Measurements from ENCODE around the gene SPACA9.

SPACA9 gene
- 0.32 to 1.7 (median 0.39) reads per million in 3 experiments for total RNA-seq

DNA sequence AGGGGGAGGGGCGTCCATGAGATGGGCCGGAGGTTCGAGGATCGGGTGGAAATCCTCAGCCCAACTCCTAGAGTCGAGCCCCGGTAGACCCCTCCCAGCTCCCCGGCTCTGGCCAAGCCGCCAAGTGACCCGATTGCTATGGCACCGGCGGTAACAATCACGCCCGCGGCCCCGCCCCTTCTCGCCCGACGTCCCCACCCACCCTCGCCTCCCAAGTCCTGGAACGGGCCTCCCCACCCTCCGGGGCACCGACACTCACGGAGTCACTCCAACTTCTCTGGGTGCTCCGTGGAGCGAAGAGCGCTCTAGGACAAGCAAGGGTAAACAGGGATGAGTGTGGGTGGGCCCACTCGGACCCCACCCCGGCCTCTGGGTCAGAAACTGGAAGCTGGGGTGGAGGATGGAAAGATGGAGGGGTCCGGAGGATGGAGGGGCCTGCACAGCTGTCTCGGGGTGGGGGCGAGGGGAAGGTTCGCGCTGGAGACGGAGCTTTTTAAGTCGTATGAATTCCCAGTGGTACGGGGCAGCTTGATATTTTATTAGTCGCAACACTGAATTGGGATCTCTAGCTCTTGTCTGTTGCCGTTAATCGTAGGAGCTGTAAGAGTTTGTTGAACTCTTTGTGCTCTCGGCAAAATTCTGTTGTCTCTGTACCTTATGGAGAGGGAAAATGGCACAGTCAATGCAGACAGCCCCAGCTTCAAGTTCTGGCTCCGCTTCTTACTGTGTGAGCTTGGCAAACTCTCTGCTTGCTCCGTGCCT, at the start of gene SPACA9:
SPACA9 (plus strand) TSS at position 204 of the 762 bp plus-strand sequence. CDS start 5,050 bp downstream, outside the sequence.
- DNase-seq = no peak

DNA sequence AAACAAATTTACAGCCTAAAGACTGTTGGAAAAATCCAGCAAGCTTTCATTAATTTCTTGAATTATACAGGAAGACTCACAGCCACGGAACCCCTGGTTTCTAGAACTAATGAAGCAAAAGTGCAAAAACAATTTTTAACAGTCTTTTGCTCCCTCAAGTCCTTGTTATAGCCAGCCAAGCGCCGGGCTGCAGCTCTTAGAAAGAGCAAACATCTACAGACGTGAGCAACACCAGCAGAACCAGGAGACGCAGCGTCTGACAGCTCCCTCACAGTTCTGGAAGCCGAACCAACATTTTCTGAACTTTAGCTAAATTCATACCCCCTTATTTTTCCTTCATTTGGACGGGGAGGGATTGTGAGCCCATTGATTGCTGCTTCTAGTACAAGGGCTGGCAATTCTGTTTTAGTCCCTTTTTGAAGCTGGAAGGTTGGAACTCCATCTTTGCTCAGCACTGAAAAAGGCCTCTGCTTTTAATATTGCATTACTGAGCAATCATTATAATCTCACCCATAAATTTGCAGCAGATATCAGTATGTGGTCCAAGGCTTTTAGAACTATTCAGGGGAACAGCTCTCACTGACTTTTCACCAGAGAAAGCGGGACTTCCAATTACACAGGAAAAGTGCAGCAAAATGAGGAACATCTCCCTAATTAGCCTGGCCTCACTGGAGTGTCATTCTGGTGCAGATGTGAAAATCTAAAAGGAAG, 46.4 kb upstream of the SPACA9 start:
- no peak for DNase-seq

DNA sequence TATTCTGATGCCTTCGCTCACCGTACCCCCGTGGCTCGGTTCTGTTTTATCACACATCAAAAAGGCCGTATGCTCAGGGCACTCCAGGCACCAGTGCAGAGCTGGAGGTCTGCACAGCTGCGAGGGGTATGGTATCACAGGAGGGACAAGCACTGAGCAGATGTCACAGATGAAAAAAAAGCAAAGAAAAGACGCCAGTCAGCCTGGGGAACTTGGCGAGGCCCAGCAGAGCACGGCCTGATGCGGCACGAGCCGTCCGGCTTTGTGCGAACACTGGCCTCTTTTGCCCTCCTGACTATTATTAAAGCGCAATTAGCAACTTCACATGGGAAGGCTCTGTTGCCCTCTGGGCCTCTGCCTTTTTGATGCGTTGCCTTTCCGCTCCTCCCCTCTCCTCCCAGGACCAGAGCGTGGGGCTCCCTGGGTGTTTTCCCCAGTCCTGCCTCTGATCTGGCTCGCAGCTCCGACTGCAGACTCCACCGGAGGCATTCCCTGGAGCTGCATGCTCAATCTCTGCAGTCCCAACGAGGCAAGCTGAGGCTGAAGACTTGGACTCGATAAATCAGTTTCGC, 45.1 kb upstream of the SPACA9 start:
- no peak for DNase-seq

DNA sequence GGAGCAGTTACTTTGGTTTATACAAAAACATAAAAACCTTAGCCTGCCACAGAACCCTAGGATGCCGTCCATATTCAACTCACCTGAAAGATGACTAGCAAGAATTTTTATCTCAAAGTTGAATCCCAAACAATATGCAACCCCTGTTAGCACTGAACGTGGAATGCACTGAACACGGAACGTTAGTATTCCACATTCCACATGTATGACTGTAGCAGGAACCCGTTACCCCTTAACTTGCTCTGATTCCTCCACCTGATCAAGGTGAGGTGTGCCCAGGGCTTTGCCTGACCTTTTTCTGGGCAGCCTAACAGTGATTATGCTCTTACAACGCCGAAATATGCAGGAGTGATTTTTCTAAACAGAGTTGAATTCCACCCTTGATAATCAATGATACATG, 44.4 kb upstream of the SPACA9 start:
- no peak for DNase-seq

DNA sequence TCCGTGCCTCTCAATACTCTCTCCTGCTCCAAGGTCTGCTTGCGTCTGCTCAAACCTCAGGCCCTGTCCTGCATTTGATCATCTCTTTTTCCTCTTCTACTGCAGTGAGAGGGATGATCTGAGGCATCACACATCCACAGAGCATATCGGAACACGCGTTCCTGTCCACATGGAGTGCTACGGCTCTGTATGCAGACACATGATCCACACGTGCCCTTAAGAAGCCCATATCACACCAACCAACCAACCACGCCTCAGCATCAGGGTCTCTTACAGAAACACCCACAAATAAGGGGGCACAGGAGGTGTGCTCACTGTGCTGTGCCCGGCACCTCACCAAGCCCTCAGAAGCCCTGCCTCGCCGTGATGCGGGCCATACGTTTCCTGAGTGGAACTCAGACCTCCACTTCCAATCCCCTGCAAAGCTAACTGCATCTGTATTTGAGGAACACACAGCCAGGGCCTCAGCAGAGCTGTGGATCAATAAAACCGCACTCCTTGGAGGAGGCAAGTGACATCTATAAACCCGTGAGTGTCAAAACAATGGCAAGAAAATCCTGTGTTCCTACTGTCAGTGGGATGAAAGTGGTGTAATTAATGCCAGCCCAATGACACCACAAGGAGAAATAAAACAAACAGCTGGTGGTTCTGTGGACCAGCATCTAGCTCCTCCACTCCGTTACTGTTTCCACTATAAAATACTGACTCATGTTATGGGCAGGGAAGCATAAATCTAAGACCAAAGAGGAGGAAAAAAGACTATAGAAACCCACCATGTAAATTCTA, 41.0 kb upstream of the SPACA9 start:
- no peak for DNase-seq

DNA sequence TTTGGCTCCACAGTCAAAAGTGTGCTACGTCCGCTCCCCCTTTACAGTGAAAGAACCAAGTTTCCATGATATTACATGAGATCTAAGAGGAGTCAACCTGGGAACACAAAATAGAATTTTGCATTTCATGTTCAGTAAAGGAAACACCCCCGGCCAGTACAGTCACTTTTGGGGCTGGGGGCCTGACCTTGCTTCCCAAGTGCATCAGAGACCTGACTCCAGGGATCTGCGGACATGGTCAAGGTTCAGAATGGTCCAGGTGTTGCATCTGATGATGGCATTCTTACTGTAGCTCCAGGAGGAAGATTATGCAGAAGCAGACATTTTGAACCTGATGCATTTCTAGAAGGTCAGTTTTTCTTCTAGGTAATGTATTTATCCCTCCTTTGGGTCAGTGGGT, 40.4 kb upstream of the SPACA9 start:
- DNase-seq = no peak

DNA sequence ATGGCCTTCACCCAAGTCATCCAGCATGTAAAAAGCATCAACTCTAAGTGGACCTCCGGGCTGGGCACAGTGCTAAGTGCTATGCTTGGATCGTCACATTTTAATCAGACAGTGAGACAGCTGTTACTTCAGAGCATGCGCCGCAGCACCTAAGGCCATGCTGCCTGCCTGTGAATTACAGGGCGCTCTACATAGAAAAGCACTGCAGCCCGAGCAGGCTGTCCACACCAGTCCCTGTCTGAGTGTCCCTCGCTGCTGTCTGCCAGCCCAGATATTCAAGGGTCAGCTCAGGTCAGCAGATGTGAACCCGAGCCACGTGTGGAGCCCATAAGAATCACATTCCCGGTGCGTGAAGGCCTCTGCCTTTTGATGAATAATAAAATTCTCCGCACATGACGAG, 37.7 kb upstream of the SPACA9 start:
- DNase-seq = no peak

DNA sequence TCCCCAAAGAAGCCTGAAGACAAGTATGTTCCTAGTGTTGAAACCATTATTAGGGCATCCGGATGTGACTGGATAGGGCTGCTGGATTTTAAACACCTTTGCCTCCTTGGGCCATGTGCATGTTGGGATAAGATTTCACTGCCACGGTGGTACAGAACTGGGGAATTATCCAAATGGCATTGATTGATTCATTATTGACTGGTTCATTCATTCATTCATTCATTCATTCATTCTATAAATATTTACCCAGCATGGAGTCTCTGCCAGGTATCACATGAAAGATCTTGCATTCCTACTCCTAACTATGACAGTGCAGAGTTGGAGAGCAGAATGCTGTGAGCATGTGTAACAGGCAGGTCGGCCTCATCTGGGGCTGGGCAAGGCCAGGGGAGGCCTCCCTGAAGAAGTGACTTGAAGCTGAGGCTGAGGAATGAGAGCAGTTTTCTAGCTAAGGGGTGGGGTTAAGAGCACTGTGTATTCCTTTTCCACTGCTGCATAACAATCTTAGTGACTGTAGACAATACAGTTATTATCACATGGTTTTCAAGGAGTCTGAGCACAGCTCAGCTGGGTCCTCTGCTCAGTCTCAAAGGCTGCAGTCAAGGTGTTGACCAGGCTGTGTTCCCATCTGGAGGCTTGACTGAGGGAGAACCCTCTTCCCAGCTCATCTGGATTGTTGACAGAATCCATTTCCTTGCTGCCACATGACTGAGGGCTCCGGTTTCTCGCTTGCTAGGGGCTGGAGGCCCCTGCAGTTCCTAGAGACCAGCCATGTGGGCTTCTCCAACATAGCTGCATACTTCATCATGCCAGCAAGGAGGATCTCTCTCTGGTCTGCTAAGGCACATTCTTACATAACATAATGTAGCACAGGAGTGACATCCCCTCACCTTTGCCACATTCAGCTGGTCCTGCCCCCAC, 36.3 kb upstream of the SPACA9 start:
- no peak for DNase-seq

- DNase-seq = no peak
Observed at GRCh38 chr9:132846109-132846917, 32.4 kb upstream of the SPACA9 start.

GRCh38 chr9:132846918-132847515, 31.7 kb upstream of the SPACA9 start:
- no peak for DNase-seq

DNA sequence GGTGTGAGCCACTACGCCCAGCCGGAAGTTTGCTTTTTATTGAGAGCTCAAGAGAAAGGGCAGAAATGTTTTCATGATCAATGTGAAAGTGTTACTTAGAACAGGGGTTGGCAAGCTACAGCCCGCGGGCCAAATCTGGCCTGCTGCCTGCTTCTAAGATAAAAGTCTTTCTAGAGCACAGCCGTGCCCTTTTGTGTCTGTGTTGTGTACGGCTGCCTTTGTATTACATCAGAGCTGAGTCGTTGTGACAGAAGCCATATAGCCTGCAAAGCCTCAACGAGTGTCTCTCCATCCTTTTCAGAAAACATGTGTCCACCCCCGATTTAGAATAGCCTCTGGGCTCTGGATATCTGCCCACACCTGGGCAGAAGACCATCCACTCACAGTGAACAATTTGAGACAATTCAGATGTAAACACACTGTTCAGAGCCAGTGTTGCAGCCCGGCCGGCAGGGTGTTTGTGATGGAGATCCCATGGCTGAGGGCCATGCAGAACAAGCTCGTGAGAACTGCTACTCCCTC, 29.5 kb upstream of the SPACA9 start:
- DNase-seq = no peak

DNA sequence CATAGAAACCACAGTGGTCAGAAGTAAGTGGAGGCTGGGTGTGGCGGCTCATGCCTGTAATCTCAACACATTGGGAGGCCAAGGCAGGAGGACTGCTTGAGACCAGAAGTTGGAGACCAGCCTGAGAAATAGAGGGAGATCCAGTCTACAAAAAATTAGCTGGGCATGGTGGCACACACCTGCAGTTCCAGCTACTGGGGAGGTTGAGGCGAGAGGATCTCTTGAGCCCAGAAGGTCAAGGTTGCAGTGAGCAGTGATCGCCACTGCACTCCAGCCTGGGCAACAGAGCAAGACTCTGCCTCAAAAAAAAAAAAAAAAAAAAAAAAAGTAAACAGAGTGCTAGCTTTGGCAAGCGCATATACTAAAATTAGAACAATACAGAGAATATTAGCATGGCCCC, 25.2 kb upstream of the SPACA9 start:
- no peak for DNase-seq

GRCh38 chr9:132854832-132855231, 23.9 kb upstream of the SPACA9 start:
- no peak for DNase-seq

GRCh38 chr9:132855904-132856303, 22.8 kb upstream of the SPACA9 start:
- DNase-seq = no peak

- DNase-seq = no peak
Observed at GRCh38 chr9:132857031-132857430, 21.7 kb upstream of the SPACA9 start.

DNA sequence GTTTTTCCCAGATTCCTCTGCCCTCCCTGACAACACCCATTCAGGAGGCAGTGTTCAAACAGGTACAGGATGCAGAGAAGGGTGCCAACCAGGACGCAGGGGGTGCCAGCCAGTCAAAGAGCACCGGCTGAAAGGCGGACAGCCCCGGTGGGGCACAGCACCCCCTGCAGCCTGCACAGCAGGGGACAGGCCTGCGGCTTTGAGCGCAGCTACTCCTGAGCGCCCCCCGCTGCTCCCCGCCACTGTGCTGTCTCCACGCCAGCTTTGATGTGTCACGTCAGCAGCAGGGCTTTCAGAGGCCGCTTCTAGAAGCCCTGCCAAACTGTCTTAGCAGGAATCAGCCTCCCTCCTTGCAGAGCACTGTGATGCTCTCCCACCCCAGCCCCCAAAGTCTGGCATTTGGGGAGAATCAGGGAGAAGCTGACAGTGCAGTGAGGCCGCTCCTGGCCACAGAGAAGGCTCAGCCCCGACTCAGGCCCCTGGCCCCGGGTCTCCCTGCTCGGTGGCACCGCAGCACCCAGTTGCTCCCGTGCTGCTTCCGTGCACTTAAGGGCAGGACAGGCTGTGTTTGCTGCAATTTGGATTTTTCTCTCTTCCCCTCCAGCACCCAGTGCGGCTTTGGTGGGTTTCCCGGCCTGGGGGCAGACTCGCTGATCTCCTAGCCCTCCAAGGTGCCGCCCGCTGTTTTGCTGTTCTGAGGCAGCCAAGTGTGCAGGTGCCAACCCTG, 20.9 kb upstream of the SPACA9 start:
- no peak for DNase-seq

- DNase-seq = no peak
Observed at GRCh38 chr9:132858751-132859150, 19.9 kb upstream of the SPACA9 start.

DNA sequence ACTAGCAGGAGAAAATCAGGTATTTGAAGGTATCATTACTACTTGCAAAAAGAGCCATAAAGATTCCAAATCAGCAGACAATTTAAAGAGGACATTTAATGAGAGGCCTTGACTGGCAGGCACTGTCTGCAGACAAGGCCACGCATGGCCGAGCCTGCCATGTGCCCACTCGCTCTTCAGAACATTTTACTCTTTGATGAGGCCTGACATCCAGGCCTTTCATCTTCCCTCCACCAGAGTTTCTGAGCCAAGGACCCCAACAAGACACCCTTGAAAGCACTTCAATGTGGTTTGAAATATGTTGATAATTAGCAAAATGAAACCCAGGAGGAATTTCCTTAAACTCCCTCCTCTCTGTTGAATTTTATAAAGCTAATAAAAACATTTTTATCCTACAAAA, 17.0 kb upstream of the SPACA9 start:
- no peak for DNase-seq

- DNase-seq = no peak
Observed at GRCh38 chr9:132862533-132862932, 16.2 kb upstream of the SPACA9 start.

- DNase-seq = no peak
Observed at GRCh38 chr9:132863096-132863495, 15.6 kb upstream of the SPACA9 start.

All from central memory CD4-positive, alpha-beta T cell (primary cell).